Uterus (tissue), 4 donors: ENCODE measurements around the gene HS6ST3. TPM values are rescaled to one million over a fixed set of nuclear protein-coding genes. Genes with fewer than 3 reads are reported as not detected.

Experiments
- DNase-seq, 2 donors: peaks; one replicate each; pipeline ENCODE4 v3.0.0-alpha.2; 2019 to 2020
- H3K27ac ChIP-seq, 2 donors: fragments of 200-600 bp; sonication (generic); 1 replicate in 1 of 2; 2 replicates in 1 of 2; pipeline ENCODE4 v1.5.1; 2016 to 2018
- H3K27me3 ChIP-seq, 2 donors: fragments of 200-600 bp; sonication (generic); one replicate each; pipeline ENCODE4 v1.5.1; 2018 to 2019; ENCODE audit warnings: control low read depth in 1 of 2
- H3K36me3 ChIP-seq, 2 donors: fragments of 200-600 bp; sonication (generic); one replicate each; pipeline ENCODE4 v1.5.1; 2019; ENCODE audit warnings: control low read depth in 1 of 2
- H3K4me1 ChIP-seq, 2 donors: fragments of 200-600 bp; sonication (generic); one replicate each; pipeline ENCODE4 v1.5.1; 2018 to 2019; ENCODE audit warnings: control low read depth in 1 of 2
- H3K4me3 ChIP-seq, 2 donors: fragments of 200-600 bp; sonication (generic); 1 replicate in 1 of 2; 2 replicates in 1 of 2; pipeline ENCODE4 v1.5.1; 2018 to 2019; ENCODE audit warnings: mild to moderate bottlenecking in 1 of 2
- H3K9me3 ChIP-seq, 2 donors: fragments of 200-600 bp; sonication (generic); one replicate each; pipeline ENCODE4 v1.5.1; 2019; ENCODE audit warnings: control low read depth in 1 of 2
- POLR2A ChIP-seq, 2 donors: fragments of 450-650 bp; IDR thresholded peaks; one replicate each; pipeline ENCODE4 v1.6.1; 2016; ENCODE audit warnings: antibody characterized with exemption in 2 of 2, mild to moderate bottlenecking in 1 of 2, moderate library complexity in 1 of 2
- intact Hi-C: fragments of 100-400 bp; cut with DNase I; formaldehyde crosslinking; loops from one replicate; pipeline ENCODE4 v1.15.1; 2023; ENCODE audit warnings: low total_unique reads
- total RNA-seq, 4 donors: library from RNA; depleted of rRNA in 3 of 4; stranded (reverse); fragments of >200 nt in 3 of 4; gene quantifications; one replicate each; pipeline versions ENCODE4 v1.1.0 to v1.2.4, GENCODE V29; 2014 to 2023
- TF ChIP-seq, protein P1 (sequence below), 4 experiments: fragments of 200-600 bp in 2 of 4; fragments of 450-650 bp in 2 of 4; sonication (generic) in 2 of 4; IDR thresholded peaks; one replicate each; pipeline ENCODE4 v1.5.1; 2016 to 2019; ENCODE audit warnings: antibody characterized with exemption in 4 of 4, mild to moderate bottlenecking in 2 of 4, moderate library complexity in 1 of 4
- donor health status: DM: yes; HTN: yes; CAD: no.

HS6ST3 gene
- total RNA-seq, 4 donors from 2014 or later: 1.3 to 8.7 (median 5.3) TPM

DNA sequence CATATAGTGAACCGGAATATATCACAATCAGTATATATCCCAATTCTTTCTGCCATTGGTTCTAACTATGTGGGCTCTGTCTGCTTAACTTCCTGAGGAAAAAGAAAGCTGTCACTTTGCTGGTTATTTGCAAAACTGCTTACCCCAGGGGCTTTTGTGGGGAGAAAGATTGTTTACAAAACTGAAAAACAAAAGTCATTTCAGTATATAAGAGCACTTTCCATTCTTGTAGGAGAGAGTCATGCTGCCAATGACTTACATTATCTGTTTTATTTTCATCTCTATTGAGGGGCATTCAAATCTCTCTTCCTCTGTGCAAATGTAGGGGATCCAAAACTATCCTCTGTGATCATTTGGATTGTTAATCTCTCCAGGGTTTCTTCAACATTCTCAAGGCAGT lies 3.2 kb upstream of the HS6ST3 start:
- Histone ChIP-seq H3K4me3 (no peak overlapping the region), H3K4me1 (no peaks in the 10 kb centered on the region), H3K9me3 (no peaks in the 10 kb centered on the region), H3K27me3 (peaks cover 0 to 16% of the 10 kb centered on the region in 2 donors), H3K27ac (no peak overlapping the region), H3K36me3 (no peaks in the 10 kb centered on the region)
- intact Hi-C loops: no loop called here
- no peak for DNase-seq
- no peak for TF ChIP-seq POLR2A (IDR thresholded peaks at IDR 0.05)
- TF ChIP-seq, protein P1, sequence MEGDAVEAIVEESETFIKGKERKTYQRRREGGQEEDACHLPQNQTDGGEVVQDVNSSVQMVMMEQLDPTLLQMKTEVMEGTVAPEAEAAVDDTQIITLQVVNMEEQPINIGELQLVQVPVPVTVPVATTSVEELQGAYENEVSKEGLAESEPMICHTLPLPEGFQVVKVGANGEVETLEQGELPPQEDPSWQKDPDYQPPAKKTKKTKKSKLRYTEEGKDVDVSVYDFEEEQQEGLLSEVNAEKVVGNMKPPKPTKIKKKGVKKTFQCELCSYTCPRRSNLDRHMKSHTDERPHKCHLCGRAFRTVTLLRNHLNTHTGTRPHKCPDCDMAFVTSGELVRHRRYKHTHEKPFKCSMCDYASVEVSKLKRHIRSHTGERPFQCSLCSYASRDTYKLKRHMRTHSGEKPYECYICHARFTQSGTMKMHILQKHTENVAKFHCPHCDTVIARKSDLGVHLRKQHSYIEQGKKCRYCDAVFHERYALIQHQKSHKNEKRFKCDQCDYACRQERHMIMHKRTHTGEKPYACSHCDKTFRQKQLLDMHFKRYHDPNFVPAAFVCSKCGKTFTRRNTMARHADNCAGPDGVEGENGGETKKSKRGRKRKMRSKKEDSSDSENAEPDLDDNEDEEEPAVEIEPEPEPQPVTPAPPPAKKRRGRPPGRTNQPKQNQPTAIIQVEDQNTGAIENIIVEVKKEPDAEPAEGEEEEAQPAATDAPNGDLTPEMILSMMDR (IDR thresholded peaks at IDR 0.05): no peak

DNA sequence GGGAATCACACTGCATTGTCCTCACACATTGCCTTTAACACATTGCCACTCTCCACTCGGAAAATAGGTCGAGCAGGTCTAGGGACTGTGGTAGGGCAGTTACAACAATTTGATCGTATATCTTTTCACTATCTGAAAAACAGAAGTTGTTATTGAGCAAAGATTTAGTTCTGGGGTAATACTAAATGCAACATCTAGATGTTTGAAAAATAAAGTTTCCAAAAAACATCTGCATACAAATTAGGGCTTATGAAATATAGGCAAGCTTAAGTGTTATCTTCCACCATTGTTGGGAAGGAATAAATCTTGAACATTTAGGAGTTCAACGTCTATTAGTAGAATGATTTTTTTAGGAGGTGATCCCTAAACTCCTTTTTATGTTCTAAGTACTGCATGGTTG lies 768 bp upstream of the HS6ST3 start:
- H3K4me1 ChIP-seq: no peaks in the 10 kb centered on the region
- TF ChIP-seq, protein P1 (IDR thresholded peaks at IDR 0.05): no peak
- no peak for TF ChIP-seq POLR2A (IDR thresholded peaks at IDR 0.05)
- H3K4me3 ChIP-seq: no peak overlapping the region
- H3K27ac ChIP-seq: no peak overlapping the region
- intact Hi-C loops: no loop called here
- DNase-seq: no peak
- peaks cover 0 to 16% of the 10 kb centered on the region in 2 donors for H3K27me3 ChIP-seq
- H3K36me3 ChIP-seq: no peaks in the 10 kb centered on the region
- no peaks in the 10 kb centered on the region for H3K9me3 ChIP-seq

DNA sequence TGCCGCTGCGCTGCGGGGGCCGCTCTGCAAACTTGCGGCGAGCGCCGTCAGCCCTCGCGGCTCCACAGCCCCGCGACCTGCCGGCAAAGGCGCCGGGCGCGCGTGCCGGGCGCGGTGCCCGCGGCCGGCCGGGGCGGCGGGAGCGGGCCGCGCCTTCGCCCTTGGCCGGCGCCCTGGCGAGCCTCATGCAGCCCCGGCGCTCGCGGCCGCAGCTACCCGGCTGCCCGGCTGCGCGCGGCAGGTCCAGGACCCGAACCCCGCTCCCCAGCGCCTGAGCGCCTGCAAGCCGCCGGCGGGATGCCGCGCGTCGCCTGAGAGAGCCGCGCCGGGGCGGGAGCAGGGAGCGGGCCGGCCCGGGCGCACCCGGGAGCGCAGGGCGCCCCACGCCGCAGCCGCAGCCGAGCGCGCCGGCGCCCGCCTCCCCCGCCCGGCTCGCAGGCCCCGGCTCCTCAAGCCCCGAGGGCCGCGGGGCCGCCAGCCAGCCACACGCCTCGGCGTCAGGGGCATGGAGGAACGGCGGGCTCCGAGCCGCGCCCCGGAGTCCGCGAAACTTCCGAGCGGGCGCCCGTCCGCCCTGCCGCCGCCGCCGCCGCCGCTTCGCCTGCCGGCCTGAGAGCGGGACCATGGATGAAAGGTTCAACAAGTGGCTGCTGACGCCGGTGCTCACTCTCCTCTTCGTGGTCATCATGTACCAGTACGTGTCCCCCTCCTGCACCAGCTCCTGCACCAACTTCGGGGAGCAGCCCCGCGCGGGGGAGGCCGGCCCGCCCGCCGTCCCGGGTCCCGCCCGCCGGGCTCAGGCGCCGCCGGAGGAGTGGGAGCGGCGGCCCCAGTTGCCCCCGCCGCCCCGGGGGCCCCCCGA lies 564 bp downstream of the HS6ST3 start:
- Histone ChIP-seq H3K4me1 (no peaks in the 10 kb centered on the region), H3K36me3 (no peaks in the 10 kb centered on the region), H3K9me3 (no peaks in the 10 kb centered on the region), H3K27ac (peak overlapping the region; percentile 38 to 78), H3K4me3 (peak overlapping the region; percentile 36 to 45), H3K27me3 (peaks cover 0 to 16% of the 10 kb centered on the region in 2 donors)
- peak in 1 of 2 donors; percentile 17 for DNase-seq
- TF ChIP-seq POLR2A (IDR thresholded peaks at IDR 0.05): no peak
- TF ChIP-seq, protein P1 (IDR thresholded peaks at IDR 0.05): no peak
- intact Hi-C loops: no loop called here

DNA sequence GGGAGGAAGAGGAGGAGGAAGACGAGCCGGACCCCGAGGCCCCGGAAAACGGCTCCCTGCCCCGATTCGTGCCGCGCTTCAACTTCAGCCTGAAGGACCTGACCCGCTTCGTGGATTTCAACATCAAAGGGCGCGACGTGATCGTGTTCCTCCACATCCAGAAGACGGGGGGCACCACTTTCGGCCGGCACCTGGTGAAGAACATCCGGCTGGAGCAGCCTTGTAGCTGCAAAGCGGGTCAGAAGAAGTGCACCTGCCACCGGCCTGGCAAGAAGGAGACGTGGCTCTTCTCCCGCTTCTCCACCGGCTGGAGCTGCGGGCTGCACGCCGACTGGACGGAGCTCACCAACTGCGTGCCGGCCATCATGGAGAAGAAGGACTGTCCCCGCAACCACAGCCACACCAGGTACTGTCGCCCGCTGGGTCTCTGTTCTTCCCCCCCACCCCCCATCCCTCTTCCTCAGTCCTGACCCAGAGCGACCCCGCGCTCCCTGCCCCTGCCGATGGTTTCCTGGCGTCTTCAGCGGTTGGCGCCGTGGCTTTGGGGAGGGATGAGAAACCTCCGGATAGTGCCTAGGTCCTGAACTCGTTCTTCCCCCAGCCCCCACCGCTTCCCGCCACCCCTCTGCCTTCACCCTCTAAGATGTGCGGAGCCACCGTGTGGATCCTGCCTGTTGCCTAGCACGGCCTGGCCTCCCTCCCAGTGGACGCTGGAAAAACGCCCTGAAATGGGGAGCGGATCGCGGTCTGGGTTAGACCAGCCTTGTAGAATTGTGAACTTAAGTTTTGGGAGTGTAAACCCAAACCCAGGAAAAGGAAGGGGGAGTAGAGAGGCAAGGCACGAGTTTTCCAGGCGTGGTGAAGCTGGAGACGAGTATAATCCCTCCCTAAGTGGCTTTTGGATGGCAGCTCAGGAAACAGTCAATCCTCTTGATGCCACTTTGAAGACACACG lies 1.5 kb downstream of the HS6ST3 start:
- H3K27me3 ChIP-seq: peaks cover 0 to 16% of the 10 kb centered on the region in 2 donors
- peak; percentile 33 to 43 for DNase-seq
- no peaks in the 10 kb centered on the region for H3K36me3 ChIP-seq
- no peaks in the 10 kb centered on the region for H3K4me1 ChIP-seq
- peak overlapping the region; percentile 36 to 39 for H3K4me3 ChIP-seq
- H3K9me3 ChIP-seq: no peaks in the 10 kb centered on the region
- TF ChIP-seq POLR2A (IDR thresholded peaks at IDR 0.05): no peak
- TF ChIP-seq, protein P1 (IDR thresholded peaks at IDR 0.05): no peak
- peak overlapping the region; percentile 38 to 78 for H3K27ac ChIP-seq
- intact Hi-C loops: no loop called here
